Activated T-helper 1 cell treated with anti-CD3 and anti-CD28 coated beads, Interleukin-12 subunit alpha, Interleukin-12 subunit beta, Interleukin-2, Interleukin-4 antibody, amounts not matched to agents 30 ng/mL and 10 ng/mL and 1 ng/mL, durations not matched to agents 14 hours and 24 hours and 36 hours (primary cell): ENCODE measurements around the gene CFAP141. TPM values are rescaled to one million over a fixed set of nuclear protein-coding genes. Genes with fewer than 3 reads are reported as not detected.
A peak's percentile ranks its signal among the peaks of the same experiment; 100 is the strongest.

Experiments used
- DNase-seq: peaks from one replicate; pipeline ENCODE4 v3.0.0; 2021; ENCODE audit warnings: low spot score
- H3K27ac Mint-ChIP-seq: one replicate; pipeline ENCODE4 v1.8.0; 2021; ENCODE audit warnings: mild to moderate bottlenecking, mixed read lengths
- H3K27me3 Mint-ChIP-seq: one replicate; pipeline ENCODE4 v1.8.0; 2022; ENCODE audit warnings: mild to moderate bottlenecking, moderate library complexity, mixed read lengths; ENCODE audit not compliant: insufficient read depth
- H3K36me3 Mint-ChIP-seq: one replicate; pipeline ENCODE4 v1.8.0; 2021; ENCODE audit warnings: low read depth, mixed read lengths
- H3K4me1 Mint-ChIP-seq: one replicate; pipeline ENCODE4 v1.8.0; 2021; ENCODE audit warnings: low read depth, mixed read lengths
- H3K4me3 Mint-ChIP-seq: one replicate; pipeline ENCODE4 v1.8.0; 2021; ENCODE audit warnings: mild to moderate bottlenecking, moderate library complexity, mixed read lengths
- H3K9me3 Mint-ChIP-seq: one replicate; pipeline ENCODE4 v1.8.0; 2021; ENCODE audit warnings: mixed read lengths
- intact Hi-C: fragments of 100-400 bp; cut with micrococcal nuclease; formaldehyde crosslinking; loops from one replicate; pipeline ENCODE4 v1.15.1; 2024
- total RNA-seq: library from RNA; stranded (reverse); gene quantifications from 2 replicates; pipeline ENCODE4 v1.2.3, GENCODE V29; 2022

CFAP141 gene
- total RNA-seq, 1 donor from 2014 or later, result not detected

DNA sequence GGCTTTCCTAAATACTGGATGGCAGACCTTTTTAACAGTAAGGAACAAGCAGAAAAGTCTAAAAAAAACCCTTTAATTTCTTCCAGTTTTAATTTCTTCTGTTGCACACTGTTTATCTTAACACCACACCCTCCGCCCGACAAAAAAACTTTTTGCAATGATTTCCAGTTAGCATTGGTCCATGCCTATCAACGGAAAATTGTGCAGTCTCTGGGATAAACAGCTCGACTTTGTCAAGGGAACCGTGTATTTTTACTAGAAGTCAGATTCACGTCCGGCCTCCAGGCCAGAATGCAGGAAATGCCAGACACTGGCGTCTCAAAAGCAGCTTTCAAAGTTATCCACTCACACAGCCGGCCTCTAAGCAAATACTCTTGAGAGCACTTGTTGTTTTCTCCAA, 50.9 kb downstream of the CFAP141 start:
- H3K36me3 Mint-ChIP-seq, result peaks cover 50% of the 10 kb centered on the region

DNA sequence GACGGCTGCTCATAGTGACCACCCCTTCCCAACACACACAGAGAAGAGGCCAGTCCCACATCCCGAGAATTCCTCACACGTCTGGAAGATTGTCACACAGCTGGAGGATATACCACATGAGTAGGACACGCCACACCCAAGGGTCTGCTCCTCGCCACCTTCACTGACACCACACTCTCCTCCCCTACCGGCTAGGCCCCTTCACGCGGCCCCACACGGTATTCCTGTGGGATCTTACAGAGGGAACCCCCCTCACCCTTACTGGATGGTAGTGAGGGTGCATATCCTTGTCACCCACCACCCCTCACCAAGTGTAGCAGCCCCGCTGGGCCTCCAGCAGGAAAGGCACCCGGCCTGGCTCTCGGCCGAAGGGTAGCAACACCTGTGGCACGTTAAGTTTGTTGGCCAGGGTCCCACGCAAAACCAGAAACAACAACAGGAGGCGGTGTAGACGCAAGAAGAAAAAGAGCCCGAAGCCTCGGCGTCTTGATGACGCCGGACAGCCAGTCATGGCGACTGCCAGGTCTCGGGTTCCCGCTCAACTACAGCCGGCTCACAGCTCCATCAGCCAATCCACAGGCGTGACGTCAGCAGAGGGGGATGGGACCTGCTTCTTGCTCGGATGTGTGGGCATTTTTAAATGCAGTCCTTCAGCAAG, 51.5 kb downstream of the CFAP141 start, which contains the start of gene NUP210L:
NUP210L (minus strand) TSS at position 540 of the 658 bp plus-strand sequence.
- Mint-ChIP-seq H3K4me3 (peak within 1 kb of the TSS; percentile 21), H3K27me3 (no peaks in the 10 kb centered on the region), H3K4me1 (peaks cover 54% of the 10 kb centered on the region), H3K36me3 (peaks cover 46% of the 10 kb centered on the region), H3K27ac (peak within 1 kb of the TSS; percentile 53), H3K9me3 (no peaks in the 10 kb centered on the region)
- intact Hi-C loops, result loop anchor here (10.0 kb wide), 1 partner anchor 360 kb away; no protein-coding TSS in a partner anchor
- DNase-seq, result no peak

More for the DNA sequence above, 50.9 kb downstream of the CFAP141 start:
- peak overlapping the region; percentile 26 for H3K27ac Mint-ChIP-seq
- intact Hi-C loops, result loop anchor here (10.0 kb wide), 1 partner anchor 360 kb away; no protein-coding TSS in a partner anchor
- no peak overlapping the region for H3K4me3 Mint-ChIP-seq
- no peak for DNase-seq
- H3K4me1 Mint-ChIP-seq, result peaks cover 58% of the 10 kb centered on the region
- H3K27me3 Mint-ChIP-seq, result no peaks in the 10 kb centered on the region
- peaks cover 3% of the 10 kb centered on the region for H3K9me3 Mint-ChIP-seq

DNA sequence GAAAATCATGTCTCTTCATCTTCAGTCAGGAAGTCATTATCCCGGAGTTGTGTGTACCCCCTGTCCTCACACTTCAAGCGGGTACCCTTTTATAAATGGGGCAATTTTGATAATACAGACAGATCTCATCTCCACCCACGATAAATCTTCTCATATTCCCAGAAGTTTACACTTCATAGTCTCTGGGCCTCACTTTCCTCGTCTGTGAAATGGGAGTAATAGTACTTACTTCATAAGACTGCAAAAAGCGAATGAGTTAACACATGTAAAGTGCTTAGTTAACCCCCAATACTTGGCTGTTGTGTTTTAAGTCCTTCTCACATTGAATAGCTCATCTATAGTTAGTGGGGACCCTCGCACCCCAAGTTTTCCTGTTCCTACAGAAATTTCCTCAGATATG, 52.1 kb downstream of the CFAP141 start:
- Mint-ChIP-seq H3K9me3 (no peaks in the 10 kb centered on the region), H3K4me1 (peaks cover 48% of the 10 kb centered on the region), H3K36me3 (peaks cover 41% of the 10 kb centered on the region), H3K4me3 (no peak overlapping the region), H3K27me3 (no peaks in the 10 kb centered on the region), H3K27ac (peak overlapping the region; percentile 23)
- no peak for DNase-seq
- intact Hi-C loops, result loop anchor here (10.0 kb wide), 1 partner anchor 359 kb away; no protein-coding TSS in a partner anchor

DNA sequence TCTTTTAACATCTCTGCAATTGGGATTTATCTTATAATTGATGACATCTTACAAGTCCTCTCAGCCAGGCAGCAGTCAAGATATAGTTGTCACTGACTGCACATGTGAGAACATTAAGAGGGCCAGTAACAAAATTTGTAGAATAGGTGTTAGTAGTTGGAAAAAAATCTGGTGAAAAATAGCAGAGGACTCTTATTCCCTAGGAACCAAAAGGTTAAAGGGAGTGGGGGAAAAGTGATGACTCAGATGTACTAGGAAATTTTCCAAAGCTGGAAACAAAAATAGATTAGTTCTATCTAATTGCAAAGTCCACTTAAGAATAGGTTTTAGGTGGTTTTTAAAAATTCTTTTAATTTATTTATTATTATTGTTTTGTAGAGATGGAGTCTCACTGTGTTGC, 54.8 kb downstream of the CFAP141 start:
- no peaks in the 10 kb centered on the region for H3K27me3 Mint-ChIP-seq
- H3K9me3 Mint-ChIP-seq, result no peaks in the 10 kb centered on the region
- intact Hi-C loops, result loop anchor here (10.0 kb wide), 1 partner anchor 357 kb away; no protein-coding TSS in a partner anchor
- H3K27ac Mint-ChIP-seq, result no peak overlapping the region
- H3K4me1 Mint-ChIP-seq, result peaks cover 27% of the 10 kb centered on the region
- H3K36me3 Mint-ChIP-seq, result peaks cover 22% of the 10 kb centered on the region
- no peak overlapping the region for H3K4me3 Mint-ChIP-seq
- no peak for DNase-seq

Other genes with a start within 250 kb of the CFAP141 start
- gene CRTC2, start 247.7 kb downstream of the CFAP141 start, total RNA-seq, result 62.8 and 76.4 TPM in 2 replicates
- gene SLC39A1, start 242.8 kb downstream of the CFAP141 start, total RNA-seq, result 75.4 and 76.1 TPM in 2 replicates
- 8.1 and 9.8 TPM in 2 replicates for gene CREB3L4, start 238.4 kb downstream of the CFAP141 start, total RNA-seq
- gene JTB, start 228.7 kb downstream of the CFAP141 start, total RNA-seq, result 198 and 213 TPM in 2 replicates
- gene RAB13, start 220.0 kb downstream of the CFAP141 start, total RNA-seq, result 2.2 and 3.3 TPM in 2 replicates
- gene RPS27, start 215.6 kb downstream of the CFAP141 start, total RNA-seq, result 1,226 and 1,349 TPM in 2 replicates
- gene NUP210L, start 51.3 kb downstream of the CFAP141 start, total RNA-seq, result 0.12 TPM in 1 of 2 replicates, not detected in the other
- gene TPM3, start 14.2 kb downstream of the CFAP141 start, total RNA-seq, result 665 and 668 TPM in 2 replicates
- gene UBAP2L, start 14.6 kb upstream of the CFAP141 start, total RNA-seq, result 258 and 284 TPM in 2 replicates
- gene HAX1, start 66.3 kb upstream of the CFAP141 start, total RNA-seq, result 122 and 123 TPM in 2 replicates
- gene AQP10, start 114.8 kb upstream of the CFAP141 start, total RNA-seq, result not detected in 2 replicates
- 50.1 and 54.9 TPM in 2 replicates for gene ATP8B2, start 119.2 kb upstream of the CFAP141 start, total RNA-seq
- 4.9 and 5.0 TPM in 2 replicates for gene IL6R, start 199.0 kb upstream of the CFAP141 start, total RNA-seq